ENCODE measurements around the gene B9D1.
"Not testable (repeated sequence)": the region's sequence is repeated elsewhere in the genome, so short reads cannot be mapped to it uniquely, and the experiment has no call there.

Gene B9D1

GRCh38 chr17:19359151-19359550 is 3.4 kb downstream of the B9D1 start:
- no peak for DNase-seq (ENCODE audit: low read depth, low spot score)

- DNase-seq (ENCODE audit: low read depth, low spot score): no peak
Measured at GRCh38 chr17:19357761-19358160, 4.8 kb downstream of the B9D1 start.

- DNase-seq (ENCODE audit: low read depth, low spot score): no peak
Measured at GRCh38 chr17:19357351-19357750, 5.2 kb downstream of the B9D1 start.

- no peak for DNase-seq (ENCODE audit: low read depth, low spot score)
Measured at GRCh38 chr17:19354748-19355147, 7.8 kb downstream of the B9D1 start.

GRCh38 chr17:19353401-19353800 is 9.1 kb downstream of the B9D1 start:
- DNase-seq (ENCODE audit: low read depth, low spot score): not testable (repeated sequence)

GRCh38 chr17:19348806-19349205 is 13.7 kb downstream of the B9D1 start:
- DNase-seq (ENCODE audit: low read depth, low spot score): no peak

GRCh38 chr17:19348081-19348650 is 14.4 kb downstream of the B9D1 start:
- DNase-seq (ENCODE audit: low read depth, low spot score): no peak

- DNase-seq (ENCODE audit: low read depth, low spot score): no peak
Measured at GRCh38 chr17:19347323-19348080, 15.0 kb downstream of the B9D1 start.

GRCh38 chr17:19346351-19347255 is 15.9 kb downstream of the B9D1 start:
- DNase-seq (ENCODE audit: low read depth, low spot score): no peak

GRCh38 chr17:19345486-19346350 is 16.8 kb downstream of the B9D1 start:
- DNase-seq (ENCODE audit: low read depth, low spot score): no peak

GRCh38 chr17:19345067-19345460 is 17.5 kb downstream of the B9D1 start:
- DNase-seq (ENCODE audit: low read depth, low spot score): no peak

GRCh38 chr17:19344311-19345066 is 18.0 kb downstream of the B9D1 start:
- no peak for DNase-seq (ENCODE audit: low read depth, low spot score)

- DNase-seq (ENCODE audit: low read depth, low spot score): no peak
Measured at GRCh38 chr17:19343671-19344151, 18.8 kb downstream of the B9D1 start.

GRCh38 chr17:19343256-19343630 is 19.3 kb downstream of the B9D1 start:
- no peak for DNase-seq (ENCODE audit: low read depth, low spot score)

GRCh38 chr17:19342611-19343255 is 19.8 kb downstream of the B9D1 start:
- no peak for DNase-seq (ENCODE audit: low read depth, low spot score)

- DNase-seq (ENCODE audit: low read depth, low spot score): no peak
Measured at GRCh38 chr17:19341641-19342610, 20.6 kb downstream of the B9D1 start.

GRCh38 chr17:19341211-19341631 is 21.3 kb downstream of the B9D1 start:
- DNase-seq (ENCODE audit: low read depth, low spot score): no peak

- no peak for DNase-seq (ENCODE audit: low read depth, low spot score)
Measured at GRCh38 chr17:19339341-19339815, 23.1 kb downstream of the B9D1 start.

All from activated CD4-positive, CD25-positive, alpha-beta regulatory T cell treated with anti-CD3 and anti-CD28 coated beads, Interleukin-2, amount 50 U/mL, for 16 hours (primary cell).